Peyer's patch (tissue), 4 donors: Measurements from ENCODE around the gene PERCC1. TPM values are rescaled to one million over a fixed set of nuclear protein-coding genes. Genes with fewer than 3 reads are reported as not detected.

ENCODE experiments used
- DNase-seq, 3 donors: peaks; one replicate each; pipeline ENCODE4 v3.0.0-alpha.2; 2017 to 2019
- H3K27ac ChIP-seq, 4 donors: fragments of 200-600 bp; sonication (generic); one replicate each; pipeline ENCODE4 v1.5.1; 2016 to 2019
- H3K27me3 ChIP-seq, 2 donors: fragments of 200-600 bp; sonication (generic); one replicate each; pipeline ENCODE4 v1.5.1; 2019
- H3K36me3 ChIP-seq, 3 donors: fragments of 200-600 bp; sonication (generic); one replicate each; pipeline ENCODE4 v1.5.1; 2016 to 2019
- H3K4me1 ChIP-seq, 4 donors: fragments of 200-600 bp; sonication (generic); one replicate each; pipeline ENCODE4 v1.5.1; 2016 to 2019
- H3K4me3 ChIP-seq, 4 donors: fragments of 200-600 bp; sonication (generic); 1 replicate in 3 of 4; 2 replicates in 1 of 4; pipeline ENCODE4 v1.5.1; 2016 to 2019; ENCODE audit warnings: mild to moderate bottlenecking in 1 of 4
- H3K9me3 ChIP-seq, 4 donors: fragments of 200-600 bp; sonication (generic); one replicate each; pipeline ENCODE4 v1.5.1; 2016 to 2019; ENCODE audit warnings: mild to moderate bottlenecking in 1 of 4
- CTCF ChIP-seq, 6 experiments: fragments of 450-650 bp in 4 of 6; fragments of 200-600 bp in 2 of 6; sonication (generic) in 1 of 6; IDR thresholded peaks; one replicate each; pipeline ENCODE4 v1.5.1; 2017 to 2019; ENCODE audit warnings: antibody characterized with exemption in 6 of 6, mild to moderate bottlenecking in 3 of 6, moderate library complexity in 1 of 6
- POLR2A ChIP-seq, 2 donors: fragments of 450-650 bp; IDR thresholded peaks; one replicate each; pipeline ENCODE4 v1.5.1; 2017; ENCODE audit warnings: antibody characterized with exemption in 2 of 2, mild to moderate bottlenecking in 2 of 2, moderate library complexity in 2 of 2
- total RNA-seq, 4 donors: library from RNA; depleted of rRNA; stranded (reverse); fragments of >200 nt; gene quantifications; one replicate each; pipeline ENCODE4 v1.1.0, GENCODE V29; 2016

Gene PERCC1
- total RNA-seq, 4 donors from 2014 or later: not detected

- peaks cover 0 to 13% (median 3%) of the 10 kb centered on the region in 4 donors for H3K4me1 ChIP-seq
- H3K27ac ChIP-seq: peak overlapping the region in 1 of 4 donors; percentile 88
- H3K36me3 ChIP-seq: peaks cover 0 to 58% (median 0%) of the 10 kb centered on the region in 3 donors
- H3K4me3 ChIP-seq: no peak overlapping the region
- H3K9me3 ChIP-seq: no peaks in the 10 kb centered on the region
- no peak for DNase-seq
- H3K27me3 ChIP-seq: no peaks in the 10 kb centered on the region
- no peak for TF ChIP-seq POLR2A (IDR thresholded peaks at IDR 0.05)
- TF ChIP-seq CTCF (IDR thresholded peaks at IDR 0.05): no peak
Measured at GRCh38 chr16:1446296-1447080, 15.6 kb downstream of the PERCC1 start.

DNA sequence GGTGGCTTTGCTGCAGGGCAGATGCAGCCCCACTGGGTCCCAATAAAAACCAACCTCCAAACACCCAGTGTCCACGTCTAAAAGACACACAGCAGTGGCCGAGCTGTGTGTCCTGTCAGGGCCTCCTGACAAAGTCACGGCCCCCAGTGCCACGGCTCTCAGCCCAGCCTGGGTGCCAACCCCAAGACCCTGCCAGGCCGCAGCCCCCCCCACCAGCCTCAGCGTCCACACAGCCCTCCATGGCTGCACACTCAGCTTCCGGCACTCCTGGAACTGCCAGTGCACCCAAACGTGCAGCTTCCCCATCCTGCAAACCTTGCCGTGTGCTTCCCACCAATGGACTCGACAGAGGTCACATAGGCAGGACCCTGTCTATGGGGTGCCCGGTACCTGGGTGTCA, 17.1 kb downstream of the PERCC1 start:
- no peaks in the 10 kb centered on the region for H3K9me3 ChIP-seq
- peaks cover 0 to 13% (median 3%) of the 10 kb centered on the region in 4 donors for H3K4me1 ChIP-seq
- H3K4me3 ChIP-seq: no peak overlapping the region
- H3K36me3 ChIP-seq: peaks cover 0 to 72% (median 0%) of the 10 kb centered on the region in 3 donors
- no peaks in the 10 kb centered on the region for H3K27me3 ChIP-seq
- no peak for TF ChIP-seq CTCF (IDR thresholded peaks at IDR 0.05)
- no peak overlapping the region for H3K27ac ChIP-seq
- DNase-seq: no peak

DNA sequence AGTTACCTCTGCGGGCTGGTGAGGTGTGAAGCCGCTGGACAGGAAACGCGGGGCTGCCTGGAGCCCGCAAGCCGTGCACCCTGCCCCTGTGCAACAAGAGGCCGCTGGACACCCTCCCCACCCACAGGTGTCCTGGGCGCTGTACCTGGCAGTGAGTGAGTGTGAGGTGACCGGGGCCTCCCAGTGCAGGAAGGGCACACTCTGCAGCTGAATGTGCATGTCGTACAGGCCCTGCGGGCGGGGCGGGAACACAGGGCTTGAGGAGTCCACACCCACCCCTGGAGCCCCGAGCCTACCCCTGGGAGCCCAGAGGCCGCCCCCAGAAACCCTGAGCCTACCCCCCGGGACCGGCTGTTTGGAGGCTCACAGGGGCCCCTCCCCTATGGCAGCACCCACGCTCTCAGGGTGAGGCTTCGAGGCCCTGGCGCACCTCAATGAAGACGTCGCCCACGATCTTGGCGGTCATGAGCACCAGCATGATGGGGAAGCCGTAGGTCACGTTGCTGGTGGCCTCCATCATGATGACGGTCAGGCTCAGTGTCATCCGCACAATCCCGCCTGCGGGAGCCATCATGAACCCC, 17.7 kb downstream of the PERCC1 start:
- no peaks in the 10 kb centered on the region for H3K9me3 ChIP-seq
- no peak overlapping the region for H3K4me3 ChIP-seq
- peaks cover 0 to 78% (median 0%) of the 10 kb centered on the region in 3 donors for H3K36me3 ChIP-seq
- no peak for DNase-seq
- TF ChIP-seq POLR2A (IDR thresholded peaks at IDR 0.05) (no peak), CTCF (IDR thresholded peaks at IDR 0.05) (no peak)
- H3K27me3 ChIP-seq: no peaks in the 10 kb centered on the region
- H3K4me1 ChIP-seq: peaks cover 0 to 13% (median 3%) of the 10 kb centered on the region in 4 donors
- no peak overlapping the region for H3K27ac ChIP-seq

DNA sequence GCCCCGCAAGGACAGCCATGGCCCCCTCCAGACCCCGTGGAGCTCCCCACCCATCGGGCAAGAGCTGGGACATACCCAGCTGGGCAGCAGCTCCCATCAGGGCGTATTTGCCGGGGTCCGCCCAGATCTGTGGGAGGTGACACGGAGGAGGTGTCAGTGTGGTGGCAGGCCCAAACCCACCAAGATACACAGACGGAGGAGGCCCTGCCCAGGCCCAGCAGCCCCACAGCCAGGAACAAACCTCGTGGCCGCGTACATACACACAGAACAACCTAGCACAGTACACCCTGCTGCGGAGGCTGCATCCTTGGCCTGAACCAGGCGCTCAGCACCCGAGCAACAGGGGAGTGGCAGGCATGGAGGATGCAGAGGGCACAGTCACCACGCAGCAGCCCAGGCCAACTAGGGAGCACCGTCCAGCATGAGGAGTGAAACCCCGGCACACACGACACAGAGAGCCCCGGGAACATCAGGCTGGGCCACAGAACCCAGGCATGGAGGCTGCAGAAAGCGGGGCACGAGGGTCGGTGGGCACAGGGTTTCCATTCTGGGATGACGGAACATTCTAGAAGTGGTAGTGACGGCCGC, 18.4 kb downstream of the PERCC1 start:
- no peaks in the 10 kb centered on the region for H3K9me3 ChIP-seq
- H3K4me3 ChIP-seq: no peak overlapping the region
- peaks cover 0 to 84% (median 0%) of the 10 kb centered on the region in 3 donors for H3K36me3 ChIP-seq
- DNase-seq: no peak
- no peak for TF ChIP-seq POLR2A (IDR thresholded peaks at IDR 0.05)
- TF ChIP-seq CTCF (IDR thresholded peaks at IDR 0.05): no peak
- no peak overlapping the region for H3K27ac ChIP-seq
- H3K27me3 ChIP-seq: no peaks in the 10 kb centered on the region
- H3K4me1 ChIP-seq: peaks cover 0 to 13% (median 3%) of the 10 kb centered on the region in 4 donors

DNA sequence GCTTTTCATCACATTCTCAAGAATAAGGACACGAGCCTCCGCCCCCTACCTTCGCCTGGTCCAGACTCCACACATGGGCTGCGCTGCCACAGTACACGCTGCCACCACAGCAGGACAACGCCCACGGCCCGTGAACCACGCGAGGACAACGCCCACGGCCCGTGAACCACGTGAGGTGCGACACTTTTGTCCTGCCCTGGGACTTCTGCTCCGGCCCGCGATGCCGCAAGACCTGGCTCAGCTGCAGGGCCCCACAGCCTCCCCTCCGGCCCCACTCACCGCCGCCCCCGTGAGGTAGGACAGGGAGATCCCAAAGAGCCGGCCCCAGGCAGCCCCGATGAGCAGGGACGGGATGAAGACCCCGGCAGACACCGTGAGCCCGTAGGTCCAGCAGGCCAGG, 19.3 kb downstream of the PERCC1 start:
- Histone ChIP-seq H3K27ac (no peak overlapping the region), H3K9me3 (no peaks in the 10 kb centered on the region), H3K4me1 (peaks cover 0 to 7% (median 3%) of the 10 kb centered on the region in 4 donors), H3K4me3 (no peak overlapping the region), H3K36me3 (peaks cover 0 to 93% (median 0%) of the 10 kb centered on the region in 3 donors), H3K27me3 (no peaks in the 10 kb centered on the region)
- TF ChIP-seq POLR2A (IDR thresholded peaks at IDR 0.05) (no peak), CTCF (IDR thresholded peaks at IDR 0.05) (no peak)
- no peak for DNase-seq
